ENCODE measurements around the gene WWOX.

GRCh38 chr16:79045191-79045590 lies 945.7 kb downstream of the WWOX start:
- TF ChIP-seq POLR2A (IDR thresholded peaks at IDR 0.05): no peak
- no peak for TF ChIP-seq CTCF (IDR thresholded peaks at IDR 0.05)

Data from thyroid gland (tissue), 4 donors.